HUES64 (cell line): Measurements from ENCODE around the gene CNOT4.
A peak's percentile ranks its signal among the peaks of the same experiment; 100 is the strongest.

Source experiments
- H3K27ac ChIP-seq: 2 replicates; pipeline ENCODE4 v1.7.0; 2013; ENCODE audit warnings: low read depth, low read length, inconsistent platforms
- H3K27me3 ChIP-seq: 2 replicates; pipeline ENCODE4 v1.6.1; 2013; ENCODE audit warnings: mild to moderate bottlenecking, low read length; ENCODE audit not compliant: insufficient read depth
- H3K36me3 ChIP-seq: 2 replicates; pipeline ENCODE4 v1.6.1; 2013; ENCODE audit warnings: mild to moderate bottlenecking, low read length; ENCODE audit not compliant: insufficient read depth
- H3K4me1 ChIP-seq: 2 replicates; pipeline ENCODE4 v1.6.1; 2013; ENCODE audit warnings: mild to moderate bottlenecking, low read length, moderate library complexity; ENCODE audit not compliant: insufficient read depth
- H3K4me3 ChIP-seq: 2 replicates; pipeline ENCODE4 v1.5.1; 2013; ENCODE audit warnings: mild to moderate bottlenecking, low read length, moderate library complexity
- H3K9ac ChIP-seq: 2 replicates; pipeline ENCODE4 v1.6.1; 2013; ENCODE audit warnings: mild to moderate bottlenecking, low read depth, low read length
- H3K9me3 ChIP-seq: 2 replicates; pipeline ENCODE4 v1.6.1; 2013; ENCODE audit warnings: low read depth, low read length; ENCODE audit not compliant: insufficient read depth
- WGBS: fragments of 150-250, 120-280 bp; methylation state at CpG from one replicate; pipeline ENCODE4 v1.1.7; 2013; ENCODE audit warnings: missing lambda C conversion rate; 5-methylcytosine and 5-hydroxymethylcytosine counted together

The CNOT4 gene

DNA sequence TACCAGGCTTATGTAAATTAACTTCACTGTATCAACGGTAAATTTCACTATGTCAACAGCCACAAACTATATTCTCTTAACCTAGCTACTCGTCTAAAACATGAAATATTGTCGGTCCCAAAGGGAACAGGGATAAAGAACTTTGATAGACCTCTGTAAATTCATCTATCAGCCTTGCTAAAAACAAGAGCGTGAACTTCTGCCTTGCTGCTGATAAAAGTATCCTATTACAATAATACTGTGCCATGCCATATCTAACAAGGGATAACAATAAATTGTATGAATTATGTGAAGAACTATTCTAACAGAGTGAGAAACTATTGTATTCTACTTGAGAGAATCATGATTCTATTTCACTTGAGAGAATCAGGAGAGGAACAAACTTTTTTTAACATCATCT, 117.2 kb downstream of the CNOT4 start:
- Histone ChIP-seq H3K9me3 (no peaks in the 10 kb centered on the region), H3K27ac (no peak overlapping the region), H3K36me3 (peaks cover 30% of the 10 kb centered on the region), H3K9ac (no peak overlapping the region), H3K4me1 (peaks cover 11% of the 10 kb centered on the region), H3K27me3 (no peaks in the 10 kb centered on the region), H3K4me3 (no peak overlapping the region)
- 93% methylated on average over 4 of the region's 4 CpGs for WGBS

DNA sequence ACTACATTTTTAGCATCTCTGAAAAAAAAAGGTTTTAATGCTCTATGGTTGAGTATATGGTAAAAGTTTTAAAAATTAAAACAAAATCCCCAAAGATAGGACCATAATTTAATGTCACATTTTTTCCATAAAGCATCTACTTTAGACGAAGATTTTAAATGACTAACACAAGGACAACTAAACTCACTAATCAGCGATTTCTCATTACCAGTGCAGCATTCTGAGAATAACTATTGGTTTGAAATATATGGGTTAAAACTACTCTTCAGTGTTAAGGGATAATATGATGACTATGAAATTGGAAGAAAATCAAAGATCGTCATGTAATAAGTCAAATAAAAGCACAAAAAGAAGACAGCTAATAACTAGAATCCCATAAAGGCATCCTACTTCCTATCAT, 118.4 kb downstream of the CNOT4 start:
- peaks cover 30% of the 10 kb centered on the region for H3K36me3 ChIP-seq
- WGBS = 94% methylated on average over 2 of the region's 3 CpGs
- peaks cover 22% of the 10 kb centered on the region for H3K4me1 ChIP-seq
- H3K9ac ChIP-seq = no peak overlapping the region
- H3K27ac ChIP-seq = no peak overlapping the region
- H3K27me3 ChIP-seq = no peaks in the 10 kb centered on the region
- no peaks in the 10 kb centered on the region for H3K9me3 ChIP-seq
- H3K4me3 ChIP-seq = no peak overlapping the region

DNA sequence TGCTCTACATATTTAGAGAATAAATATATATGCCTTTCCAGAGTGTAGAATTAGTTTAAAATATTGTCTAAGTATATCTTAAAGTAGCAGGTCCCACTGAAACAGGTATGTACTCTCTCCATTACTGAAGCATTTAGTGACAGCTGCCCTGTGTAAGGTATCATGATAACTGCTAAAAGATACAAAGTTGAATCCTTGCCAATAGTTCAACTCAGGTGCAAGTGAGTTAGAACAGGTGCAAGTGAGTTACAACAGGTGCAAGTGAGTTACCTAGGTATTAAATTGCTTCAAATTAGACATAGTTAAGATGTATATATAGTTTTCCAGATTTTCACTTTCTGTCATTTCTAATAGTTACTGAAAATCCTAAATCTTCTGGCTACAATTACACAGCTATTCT, 119.1 kb downstream of the CNOT4 start:
- no peaks in the 10 kb centered on the region for H3K27me3 ChIP-seq
- H3K4me3 ChIP-seq = no peak overlapping the region
- H3K9me3 ChIP-seq = no peaks in the 10 kb centered on the region
- H3K36me3 ChIP-seq = peaks cover 30% of the 10 kb centered on the region
- H3K9ac ChIP-seq = no peak overlapping the region
- no peak overlapping the region for H3K27ac ChIP-seq
- H3K4me1 ChIP-seq = peaks cover 29% of the 10 kb centered on the region

DNA sequence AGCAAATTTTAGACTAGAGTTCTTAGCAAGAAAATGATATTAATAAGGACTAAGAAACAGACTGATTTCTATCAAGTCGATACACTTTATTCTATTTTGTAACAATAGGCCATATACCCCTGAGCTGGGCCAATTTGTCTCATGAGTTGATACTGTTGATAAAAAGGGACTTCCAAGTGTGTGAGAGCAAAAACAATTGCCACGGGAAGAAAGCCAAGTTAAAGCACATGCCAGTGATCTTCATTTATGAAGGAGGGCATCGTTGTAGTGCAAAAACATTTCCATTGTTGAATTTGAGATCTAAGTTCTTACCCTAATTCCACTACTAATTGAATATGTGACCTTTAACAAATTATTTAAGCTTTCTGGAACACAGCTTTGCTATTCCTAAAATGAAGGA, 119.9 kb downstream of the CNOT4 start:
- H3K27ac ChIP-seq = no peak overlapping the region
- WGBS = 93% methylated on average over 2 of the region's 3 CpGs

DNA sequence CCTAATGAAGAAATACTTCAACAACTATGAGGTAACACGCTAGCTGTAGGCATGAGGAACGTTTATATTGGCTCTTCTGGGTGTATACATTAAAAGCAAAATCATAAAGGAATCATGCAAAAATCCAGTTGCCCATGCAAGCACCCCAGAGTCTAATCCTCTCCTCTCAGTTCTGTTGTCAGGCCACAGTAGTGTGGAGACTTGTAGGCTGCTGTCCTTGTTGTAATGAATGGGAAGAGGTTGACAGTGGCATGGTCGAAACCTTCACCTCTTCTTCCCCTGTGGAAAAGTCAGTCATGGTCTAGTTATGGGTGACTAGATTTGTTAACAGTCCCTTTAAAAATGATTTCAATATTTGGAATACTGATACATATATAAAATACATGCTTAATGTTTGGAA, 121.3 kb downstream of the CNOT4 start:
- no peak overlapping the region for H3K9ac ChIP-seq
- WGBS = 96% methylated on average over 3 of the region's 3 CpGs
- peaks cover 31% of the 10 kb centered on the region for H3K4me1 ChIP-seq
- H3K27me3 ChIP-seq = no peaks in the 10 kb centered on the region
- H3K36me3 ChIP-seq = peaks cover 14% of the 10 kb centered on the region
- H3K4me3 ChIP-seq = no peak overlapping the region
- peak overlapping the region; percentile 38 for H3K27ac ChIP-seq
- no peaks in the 10 kb centered on the region for H3K9me3 ChIP-seq

More for the DNA sequence above, 119.9 kb downstream of the CNOT4 start:
- Histone ChIP-seq H3K9ac (no peak overlapping the region), H3K4me3 (no peak overlapping the region), H3K27me3 (no peaks in the 10 kb centered on the region), H3K9me3 (no peaks in the 10 kb centered on the region), H3K36me3 (peaks cover 23% of the 10 kb centered on the region), H3K4me1 (peaks cover 31% of the 10 kb centered on the region)

DNA sequence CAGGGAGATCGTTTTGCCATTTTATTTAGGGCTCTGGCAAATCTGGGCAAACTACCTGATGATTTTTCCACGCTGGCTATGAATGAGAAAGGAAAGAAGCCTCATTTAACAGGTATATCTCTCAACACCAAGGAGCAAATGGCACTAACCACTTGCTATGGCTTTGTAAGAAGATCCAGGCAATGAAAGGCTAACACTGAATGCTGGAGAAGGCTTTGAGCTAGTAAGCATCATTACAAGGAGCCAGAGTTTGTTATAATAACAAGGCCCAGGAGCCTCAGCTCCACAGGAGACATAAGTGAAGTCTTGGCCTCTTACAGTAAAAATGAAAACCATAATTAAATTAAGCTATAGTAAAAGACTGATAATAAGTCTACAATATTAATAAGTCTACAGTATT, 123.1 kb downstream of the CNOT4 start:
- H3K36me3 ChIP-seq = 0 out of 2 replicates have a peak, but pooled peaks cover 3% of the 10 kb centered on the region
- no peak overlapping the region for H3K4me3 ChIP-seq
- 70% methylated on average over 2 of the region's 2 CpGs for WGBS
- peak overlapping the region; percentile 14 for H3K27ac ChIP-seq
- no peaks in the 10 kb centered on the region for H3K9me3 ChIP-seq
- H3K9ac ChIP-seq = no peak overlapping the region
- no peaks in the 10 kb centered on the region for H3K27me3 ChIP-seq
- peaks cover 34% of the 10 kb centered on the region for H3K4me1 ChIP-seq

DNA sequence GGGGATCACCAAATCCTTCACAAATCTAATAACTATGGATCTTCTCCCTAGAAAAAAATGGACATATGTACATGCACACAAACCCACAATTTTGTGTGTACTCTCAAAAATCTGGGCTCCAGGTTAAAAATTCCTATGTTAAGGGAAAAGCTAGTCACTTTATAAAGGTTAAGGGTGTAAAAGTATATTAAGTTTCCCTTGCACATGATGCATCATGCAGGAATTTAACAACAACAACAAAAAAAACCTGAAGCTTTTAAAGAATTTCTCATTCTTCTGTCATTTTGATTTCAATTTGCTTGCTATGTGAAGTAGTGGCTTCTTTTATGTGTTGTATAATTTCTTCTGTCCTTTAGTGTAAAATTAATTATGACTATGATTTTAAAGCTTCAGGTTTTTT, 123.7 kb downstream of the CNOT4 start:
- Histone ChIP-seq H3K4me1 (peaks cover 40% of the 10 kb centered on the region), H3K27ac (peak overlapping the region; percentile 14), H3K27me3 (no peaks in the 10 kb centered on the region), H3K4me3 (no peak overlapping the region), H3K36me3 (0 out of 2 replicates have a peak, but pooled peaks cover 3% of the 10 kb centered on the region), H3K9ac (no peak overlapping the region), H3K9me3 (no peaks in the 10 kb centered on the region)

DNA sequence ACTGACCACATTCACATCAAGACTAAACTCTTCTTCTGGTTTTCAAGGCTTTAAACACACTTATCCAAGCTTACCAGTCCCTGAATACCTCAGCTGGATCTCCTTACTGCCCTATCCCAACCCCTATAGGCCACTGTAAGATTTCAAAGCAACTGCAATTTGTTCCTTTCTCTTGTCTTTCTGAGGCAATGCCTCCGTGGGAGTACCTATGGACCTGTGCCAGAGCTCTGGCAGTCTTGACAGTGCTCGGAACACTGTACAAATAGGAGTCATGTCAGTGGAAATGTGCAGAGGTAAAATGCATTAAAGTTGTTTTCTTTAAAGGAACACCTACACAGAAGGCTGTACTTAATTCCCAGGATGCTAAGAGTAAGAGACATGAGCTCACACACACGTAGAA, 124.7 kb downstream of the CNOT4 start:
- no peak overlapping the region for H3K27ac ChIP-seq

DNA sequence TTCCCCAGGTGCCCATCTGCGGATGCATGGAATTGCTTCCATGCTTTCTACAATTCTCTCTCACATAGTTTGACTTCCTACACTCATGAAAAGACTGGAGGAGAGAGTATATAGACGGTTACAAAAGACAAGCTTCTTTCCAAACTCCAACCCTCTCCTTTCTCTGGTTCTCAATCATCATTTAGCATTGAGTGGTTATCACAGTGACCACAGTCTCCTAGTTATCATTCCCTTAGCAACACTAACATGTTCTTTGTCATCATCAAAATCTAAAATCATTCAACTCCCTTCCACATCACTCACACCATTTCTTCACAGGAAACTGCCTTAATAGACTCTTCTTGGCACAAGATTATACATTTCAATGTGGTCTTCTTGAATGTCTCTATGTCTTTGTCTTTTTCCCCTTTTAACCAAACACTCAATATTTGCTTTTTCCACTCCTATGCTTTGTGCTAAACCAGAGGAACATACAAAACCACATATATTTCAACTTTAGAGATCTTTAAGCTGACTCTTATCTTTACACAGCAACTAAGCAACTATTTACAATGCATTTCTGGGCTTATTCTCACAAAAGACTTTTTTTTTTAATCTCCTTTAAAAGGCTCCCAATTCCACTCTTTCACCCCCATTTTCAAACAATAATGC, 126.3 kb downstream of the CNOT4 start:
- Histone ChIP-seq H3K27me3 (no peaks in the 10 kb centered on the region), H3K4me3 (no peak overlapping the region), H3K4me1 (peaks cover 50% of the 10 kb centered on the region), H3K27ac (no peak overlapping the region), H3K9ac (no peak overlapping the region), H3K9me3 (no peaks in the 10 kb centered on the region), H3K36me3 (0 out of 2 replicates have a peak, but pooled peaks cover 3% of the 10 kb centered on the region)
- 97% methylated on average over 2 of the region's 2 CpGs for WGBS

More for the DNA sequence above, 124.7 kb downstream of the CNOT4 start:
- 80% methylated on average over 3 of the region's 3 CpGs for WGBS
- no peaks in the 10 kb centered on the region for H3K27me3 ChIP-seq
- no peak overlapping the region for H3K4me3 ChIP-seq
- H3K4me1 ChIP-seq = peaks cover 50% of the 10 kb centered on the region
- H3K9me3 ChIP-seq = no peaks in the 10 kb centered on the region
- H3K36me3 ChIP-seq = 0 out of 2 replicates have a peak, but pooled peaks cover 3% of the 10 kb centered on the region
- no peak overlapping the region for H3K9ac ChIP-seq

DNA sequence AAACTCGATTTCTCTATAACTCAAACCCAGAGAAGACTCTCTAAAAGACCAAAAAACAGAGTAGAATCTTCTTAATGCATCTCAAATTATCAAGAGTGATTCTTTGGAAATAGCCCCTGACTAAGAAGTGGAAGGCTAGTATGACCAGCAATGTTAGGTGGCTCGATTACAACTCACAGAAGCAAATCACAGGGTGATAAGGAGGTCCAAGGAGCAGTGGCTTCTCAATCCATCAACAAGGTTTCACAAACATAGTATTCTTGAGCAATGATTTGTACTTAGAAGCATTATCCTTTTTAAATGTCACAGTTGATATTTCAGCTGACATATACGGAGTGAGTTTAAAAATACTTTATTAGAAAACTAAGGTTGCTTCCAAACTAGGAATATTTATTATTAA, 127.7 kb downstream of the CNOT4 start:
- H3K27ac ChIP-seq = no peak overlapping the region
- peaks cover 37% of the 10 kb centered on the region for H3K4me1 ChIP-seq
- no peaks in the 10 kb centered on the region for H3K9me3 ChIP-seq
- H3K9ac ChIP-seq = no peak overlapping the region
- H3K27me3 ChIP-seq = no peaks in the 10 kb centered on the region
- H3K4me3 ChIP-seq = no peak overlapping the region
- no peaks in the 10 kb centered on the region for H3K36me3 ChIP-seq
- 98% methylated on average over 2 of the region's 3 CpGs for WGBS

DNA sequence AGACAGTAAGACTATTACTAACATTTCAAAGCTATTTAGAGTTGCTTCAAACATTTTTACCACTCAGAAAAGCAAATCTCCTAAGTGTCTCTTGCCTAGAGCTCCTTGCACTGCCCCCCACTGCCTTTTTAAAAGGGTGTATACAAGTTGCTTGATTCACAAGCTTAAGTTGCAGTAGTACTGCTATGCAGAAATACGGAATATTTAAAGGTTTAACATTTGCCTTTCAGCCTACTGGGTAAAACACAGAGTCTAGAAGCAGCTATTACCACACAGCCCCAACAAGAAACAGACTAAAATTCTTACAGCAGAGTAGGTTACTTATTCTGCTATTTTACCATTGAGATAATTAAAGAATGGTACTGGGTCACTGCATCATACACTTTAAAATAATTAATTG, 128.5 kb downstream of the CNOT4 start:
- H3K4me1 ChIP-seq = peaks cover 29% of the 10 kb centered on the region
- WGBS = 67% methylated on average over 1 of the region's 1 CpG

DNA sequence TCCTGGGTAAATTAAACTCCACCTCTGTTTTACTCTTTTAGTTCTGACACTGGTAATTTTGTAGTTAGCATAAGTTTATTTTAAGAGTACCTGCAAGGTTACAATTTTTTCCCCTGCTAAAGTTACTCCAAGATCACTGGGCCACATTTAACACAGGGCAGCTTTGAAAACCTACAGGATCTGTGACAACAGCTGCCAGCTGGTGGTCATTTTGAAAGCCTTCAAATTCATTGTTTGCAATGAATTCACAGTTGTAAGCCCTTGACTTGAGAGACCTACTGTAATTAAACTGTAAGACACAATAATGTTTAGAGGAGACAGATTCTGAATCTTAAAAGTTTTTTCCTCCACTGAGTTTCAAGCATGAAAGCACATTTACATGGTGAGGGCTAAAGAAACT, 129.6 kb downstream of the CNOT4 start:
- Histone ChIP-seq H3K36me3 (no peaks in the 10 kb centered on the region), H3K27ac (no peak overlapping the region), H3K4me3 (no peak overlapping the region), H3K9ac (no peak overlapping the region), H3K9me3 (no peaks in the 10 kb centered on the region), H3K4me1 (peaks cover 22% of the 10 kb centered on the region), H3K27me3 (no peaks in the 10 kb centered on the region)

More for the DNA sequence above, 128.5 kb downstream of the CNOT4 start:
- H3K9me3 ChIP-seq = no peaks in the 10 kb centered on the region
- H3K27ac ChIP-seq = no peak overlapping the region
- H3K4me3 ChIP-seq = no peak overlapping the region
- no peaks in the 10 kb centered on the region for H3K27me3 ChIP-seq
- no peaks in the 10 kb centered on the region for H3K36me3 ChIP-seq
- no peak overlapping the region for H3K9ac ChIP-seq
